GM21723 (cell line): Measurements from ENCODE around the gene OLR1.

Source experiments
- ATAC-seq: cut with Tn5 transposase; IDR thresholded peaks from one replicate; pipeline ENCODE4 v1.9.1; 2021; ENCODE audit warnings: mild to moderate bottlenecking, moderate library complexity; ENCODE audit not compliant: unreplicated experiment

The OLR1 gene

DNA sequence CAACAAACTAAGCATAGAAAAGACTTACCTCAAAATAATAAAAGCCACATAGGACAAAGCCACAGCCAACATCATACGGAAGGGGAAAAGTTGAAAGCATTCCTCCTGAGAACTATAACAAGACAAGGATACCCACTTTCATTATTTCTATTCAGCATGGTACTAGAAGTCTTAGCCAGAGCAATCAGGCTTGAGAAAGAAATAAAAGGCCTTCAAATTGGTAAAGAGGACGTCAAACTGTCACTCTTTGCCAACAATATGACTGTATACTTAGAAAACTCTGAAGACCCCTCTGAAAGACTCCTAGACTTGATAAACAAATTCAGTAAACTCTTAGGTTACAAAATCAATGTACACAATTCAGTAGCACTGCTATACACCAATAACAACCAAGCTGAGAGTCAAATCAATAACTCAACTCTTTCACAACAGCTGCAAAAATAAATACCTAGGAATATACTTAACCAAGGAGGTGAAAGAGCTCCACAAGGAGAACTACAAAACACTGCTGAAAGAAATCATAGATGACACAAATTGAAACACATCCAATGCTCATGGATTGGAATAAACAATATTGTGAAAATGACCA, 61.6 kb downstream of the OLR1 start:
- no peak for ATAC-seq
